Islet of Langerhans (tissue), 1 donor: ENCODE results near the gene FAM120B.

Experiments used
- FAIRE-seq: peaks from one replicate; lab custom pipeline; 2011; peaks lifted over from hg19 to GRCh38; lab: Jason Lieb, UNC

Gene FAM120B

DNA sequence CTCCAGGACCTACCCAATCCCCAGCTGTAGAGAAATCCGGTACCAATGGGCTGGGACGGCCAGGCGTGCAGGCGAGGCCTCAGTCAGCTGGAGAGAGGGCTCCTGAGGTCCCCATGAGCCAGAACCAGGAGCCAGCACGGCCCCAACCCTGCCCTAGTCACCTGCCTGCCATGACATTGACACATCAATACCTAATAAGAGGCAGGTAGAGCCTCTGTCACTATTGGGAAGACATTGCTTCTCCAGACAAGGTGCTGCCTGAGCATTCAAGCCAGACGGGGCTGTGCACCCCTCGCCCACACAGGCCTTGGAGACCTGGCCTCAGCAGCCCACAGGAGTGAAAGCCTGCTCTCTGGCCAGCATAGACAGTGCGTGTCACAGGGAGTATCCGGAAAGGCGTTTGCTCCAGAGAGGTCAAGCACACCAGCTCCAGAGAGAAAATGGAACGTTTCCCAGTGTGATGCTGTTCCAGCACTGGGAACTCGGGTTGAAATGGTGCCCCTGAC lies 19.1 kb upstream of the FAM120B start:
- no peak for FAIRE-seq

DNA sequence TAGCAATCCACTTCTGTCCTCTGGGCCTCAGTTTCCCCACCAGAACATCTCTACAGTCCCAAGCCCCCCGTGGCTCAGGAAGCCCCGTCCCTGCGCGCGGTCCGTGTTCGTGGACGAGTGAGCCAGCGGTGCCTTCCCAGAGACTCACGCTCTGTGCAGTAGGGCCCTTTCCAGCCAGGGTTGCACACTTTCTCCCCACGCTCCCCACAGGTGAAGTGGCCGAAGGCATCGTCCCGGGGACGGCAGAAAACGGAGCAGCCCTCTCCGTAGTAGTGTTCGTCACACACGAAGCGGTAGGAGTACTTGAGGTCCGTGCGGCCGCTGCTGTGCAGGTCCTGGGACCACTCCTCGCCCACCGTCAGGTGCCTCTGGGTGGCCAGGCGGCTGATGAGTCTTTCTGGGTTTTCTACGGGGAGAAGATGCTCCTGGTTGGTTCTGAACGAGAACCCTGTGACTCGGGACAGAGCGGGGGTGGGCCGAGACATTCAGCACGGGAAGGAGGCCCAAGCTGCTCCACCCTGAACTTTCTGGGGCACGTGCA lies 18.4 kb upstream of the FAM120B start:
- no peak for FAIRE-seq

DNA sequence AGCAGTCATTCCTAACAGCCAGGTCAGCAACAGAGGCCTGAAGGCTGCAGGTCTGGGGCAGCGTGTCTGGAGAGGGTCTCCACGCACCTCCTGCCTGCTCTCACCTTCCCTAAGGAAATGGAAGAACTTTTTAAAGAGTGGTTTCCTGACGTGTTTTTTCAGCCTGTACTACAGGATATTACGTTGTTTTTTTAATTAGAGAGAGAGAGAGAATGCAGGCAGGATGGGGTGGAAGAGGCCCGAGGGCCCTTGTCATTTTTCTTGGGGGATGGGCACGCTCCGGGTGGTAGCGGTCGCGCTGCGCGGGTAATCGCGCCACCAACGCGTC lies 17.7 kb upstream of the FAM120B start:
- no peak for FAIRE-seq

DNA sequence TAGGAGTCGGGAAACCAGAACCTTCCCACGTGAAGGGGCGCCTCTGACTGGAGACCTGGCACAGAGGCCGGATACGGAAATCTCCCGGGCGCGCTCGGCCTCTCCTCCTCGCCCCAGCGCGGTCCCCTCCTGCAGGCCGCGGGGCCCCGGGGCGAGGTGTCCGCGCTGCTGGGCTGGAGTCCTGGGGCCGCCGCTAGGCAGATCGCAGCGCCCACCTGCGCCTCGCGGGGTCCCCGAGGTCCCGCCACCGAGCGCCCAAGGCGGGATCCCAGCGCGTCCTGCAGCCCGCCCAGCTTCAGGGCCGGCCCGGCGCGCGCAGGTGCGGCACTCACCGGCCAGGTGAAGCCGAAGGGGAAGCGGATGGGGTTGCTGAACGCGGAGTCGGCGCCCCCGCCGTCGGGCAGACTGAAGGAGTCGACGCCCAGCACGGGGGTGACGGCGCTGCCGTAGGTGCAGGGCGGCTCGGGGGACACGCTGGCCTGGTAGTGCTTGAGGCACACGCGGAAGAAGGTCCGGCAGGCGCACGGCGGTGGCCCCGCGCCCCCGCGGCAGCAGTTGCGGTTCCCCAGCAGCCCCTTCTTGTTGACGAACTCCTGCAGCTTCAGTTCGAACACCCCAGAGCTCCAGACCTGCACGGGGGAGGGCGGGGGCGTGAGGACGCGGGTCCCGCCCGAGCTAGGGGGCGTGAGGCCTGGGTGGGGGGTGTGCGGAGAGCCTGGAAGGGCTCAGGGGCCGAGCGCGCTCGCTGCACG lies 17.2 kb upstream of the FAM120B start:
- no peak for FAIRE-seq

DNA sequence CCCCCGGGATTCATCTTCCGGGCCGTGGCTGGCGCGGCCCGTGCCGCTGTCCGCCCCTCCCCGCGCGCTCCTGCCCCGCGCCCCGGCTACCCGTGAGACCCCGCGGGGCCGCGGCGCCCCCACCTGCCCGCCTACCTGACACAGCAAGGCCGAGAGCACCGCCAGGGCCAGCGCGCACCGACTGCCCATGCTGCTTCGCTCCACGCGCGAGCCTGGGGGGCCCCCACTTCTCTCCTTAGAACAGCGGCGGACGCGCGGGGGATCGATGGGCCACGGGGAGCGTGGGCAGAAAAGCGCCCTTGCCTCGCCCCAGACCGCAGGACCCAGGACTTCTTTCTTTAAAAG lies 16.6 kb upstream of the FAM120B start:
- FAIRE-seq: no peak

DNA sequence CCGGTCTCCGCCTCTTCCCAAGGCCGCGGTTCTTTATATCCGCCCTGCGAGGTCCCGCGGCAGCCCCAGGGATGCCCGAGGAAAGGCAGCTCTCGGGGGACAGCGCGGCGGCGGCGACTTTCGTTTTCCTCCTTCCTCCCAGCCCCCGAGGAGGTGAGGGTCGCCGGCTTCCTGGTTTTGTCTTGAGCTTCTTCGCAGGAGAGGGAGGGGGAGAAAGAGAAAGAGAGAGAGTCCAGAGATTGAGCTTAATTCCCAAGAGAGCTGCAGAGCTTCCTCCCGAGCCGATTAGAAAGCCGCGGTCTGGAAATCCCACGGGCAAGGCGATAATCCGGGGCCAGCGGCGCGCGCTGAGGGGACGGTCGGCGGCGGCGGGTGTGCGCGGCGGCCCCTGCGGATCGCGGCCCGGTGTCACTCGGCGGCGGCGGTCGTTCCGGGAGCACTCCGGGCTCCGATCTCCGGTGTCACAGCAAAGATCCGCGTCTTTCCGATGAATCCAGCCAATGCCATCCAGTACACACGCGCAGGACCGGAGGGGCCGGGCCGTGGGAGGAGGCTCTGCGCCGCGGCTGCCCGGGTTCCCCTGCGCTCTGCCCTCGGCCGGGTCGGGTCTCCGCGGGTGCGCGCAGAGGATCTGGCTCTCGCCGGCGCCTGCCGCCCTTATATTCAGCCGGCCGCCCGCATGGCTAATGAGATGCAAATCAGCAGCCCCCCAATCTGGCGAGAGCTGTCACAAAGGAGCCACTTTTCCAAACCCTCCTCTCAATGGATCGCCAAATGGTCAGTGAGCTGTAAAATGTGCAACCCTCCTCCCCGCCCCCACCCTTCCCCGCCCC lies 16.0 kb upstream of the FAM120B start, which contains the start of gene DLL1:
Gene DLL1 (minus strand): TSS at position 783 of the 833 bp plus-strand sequence. CDS start 939 bp downstream, outside the sequence.
- no peak for FAIRE-seq

DNA sequence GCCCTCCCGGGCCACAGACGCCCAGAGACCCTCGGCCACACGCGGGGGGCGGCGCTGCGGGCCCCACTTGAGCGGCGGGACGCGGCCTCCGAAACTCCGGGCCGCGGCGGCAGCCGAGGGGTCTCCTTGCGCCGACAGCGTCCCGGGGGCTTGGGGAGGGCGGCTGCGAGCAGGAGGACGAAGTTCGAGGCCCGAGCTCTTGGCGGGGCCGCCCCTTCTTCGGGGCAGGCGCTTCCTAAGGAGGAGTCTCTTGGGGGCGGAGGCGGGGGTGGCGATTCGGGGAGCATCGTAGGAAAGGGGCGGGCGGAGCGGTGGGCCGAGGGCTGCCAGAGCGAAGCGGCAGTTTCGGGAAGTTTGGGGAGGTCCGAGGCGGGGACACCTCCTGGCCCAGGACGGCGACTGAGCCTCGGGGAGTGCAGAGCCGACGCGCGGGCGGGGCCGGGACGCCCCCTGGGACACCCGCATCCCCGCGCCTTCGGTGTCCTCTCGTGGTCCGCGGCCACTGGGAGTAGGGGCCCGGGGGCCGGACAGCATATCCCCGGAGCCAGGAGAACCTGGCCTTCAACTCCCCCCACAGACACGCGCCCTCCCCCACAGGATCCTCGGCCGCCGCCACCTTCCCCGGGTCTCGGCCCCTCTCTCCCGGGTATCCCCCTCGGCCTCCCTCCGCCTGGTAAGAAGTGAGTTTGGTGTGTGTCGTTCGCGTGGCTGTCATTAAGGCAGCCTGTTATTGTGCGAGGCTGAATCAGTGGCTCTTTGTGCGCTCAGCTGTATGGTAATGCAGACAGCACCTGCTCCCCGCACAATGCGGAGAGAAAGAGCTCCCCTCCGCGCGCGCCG lies 15.1 kb upstream of the FAM120B start:
- FAIRE-seq: no peak

DNA sequence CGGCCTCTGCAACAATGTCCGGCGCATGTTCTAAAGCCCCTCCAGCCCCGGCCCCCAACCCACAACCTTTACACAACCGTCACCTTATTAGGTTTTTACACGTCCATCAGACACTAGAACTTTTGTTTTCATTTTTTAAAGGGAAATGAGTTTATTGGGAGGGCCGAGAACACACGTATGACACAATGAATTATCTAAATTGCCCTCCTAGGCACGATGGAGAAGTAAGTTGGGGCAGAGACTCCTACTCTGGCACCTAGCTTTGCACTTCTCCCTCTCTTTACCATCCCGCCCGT lies 14.5 kb upstream of the FAM120B start:
- FAIRE-seq: no peak

DNA sequence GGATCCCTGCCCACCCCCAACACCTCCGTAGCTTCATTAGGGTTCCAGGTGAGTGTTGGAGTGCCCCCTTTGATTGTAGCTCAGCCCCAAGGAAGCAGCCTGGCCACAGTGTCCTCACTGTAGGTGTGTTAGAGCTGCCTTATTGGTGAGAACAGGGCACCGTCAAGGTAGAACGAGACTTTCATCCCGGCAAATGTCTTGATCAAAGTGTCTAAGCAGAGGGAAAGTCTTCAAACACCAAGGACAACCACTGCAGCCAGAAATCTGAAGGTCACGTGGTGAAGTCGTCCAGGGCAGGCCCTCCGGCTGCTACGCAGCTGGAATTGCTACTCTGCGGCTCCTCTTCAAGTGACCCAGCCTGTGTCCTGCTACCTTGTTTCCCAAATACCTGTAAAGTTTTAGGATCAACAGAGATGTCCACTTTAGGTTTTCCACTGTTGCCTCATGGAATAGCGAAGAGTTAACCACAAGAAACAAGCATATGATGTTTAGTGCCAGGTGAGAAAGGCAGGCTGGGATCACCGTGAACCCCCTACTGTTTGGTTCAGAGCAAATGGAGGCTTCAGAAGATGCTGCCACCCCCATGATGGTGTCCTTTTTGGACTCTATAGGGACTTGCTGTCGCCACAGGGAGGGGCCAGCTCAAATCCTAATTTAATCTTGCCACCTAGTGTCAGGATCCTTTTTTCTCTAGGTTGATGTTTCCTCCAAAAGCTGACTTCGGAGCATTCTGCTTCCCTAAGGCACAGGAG lies 14.0 kb upstream of the FAM120B start:
- no peak for FAIRE-seq

DNA sequence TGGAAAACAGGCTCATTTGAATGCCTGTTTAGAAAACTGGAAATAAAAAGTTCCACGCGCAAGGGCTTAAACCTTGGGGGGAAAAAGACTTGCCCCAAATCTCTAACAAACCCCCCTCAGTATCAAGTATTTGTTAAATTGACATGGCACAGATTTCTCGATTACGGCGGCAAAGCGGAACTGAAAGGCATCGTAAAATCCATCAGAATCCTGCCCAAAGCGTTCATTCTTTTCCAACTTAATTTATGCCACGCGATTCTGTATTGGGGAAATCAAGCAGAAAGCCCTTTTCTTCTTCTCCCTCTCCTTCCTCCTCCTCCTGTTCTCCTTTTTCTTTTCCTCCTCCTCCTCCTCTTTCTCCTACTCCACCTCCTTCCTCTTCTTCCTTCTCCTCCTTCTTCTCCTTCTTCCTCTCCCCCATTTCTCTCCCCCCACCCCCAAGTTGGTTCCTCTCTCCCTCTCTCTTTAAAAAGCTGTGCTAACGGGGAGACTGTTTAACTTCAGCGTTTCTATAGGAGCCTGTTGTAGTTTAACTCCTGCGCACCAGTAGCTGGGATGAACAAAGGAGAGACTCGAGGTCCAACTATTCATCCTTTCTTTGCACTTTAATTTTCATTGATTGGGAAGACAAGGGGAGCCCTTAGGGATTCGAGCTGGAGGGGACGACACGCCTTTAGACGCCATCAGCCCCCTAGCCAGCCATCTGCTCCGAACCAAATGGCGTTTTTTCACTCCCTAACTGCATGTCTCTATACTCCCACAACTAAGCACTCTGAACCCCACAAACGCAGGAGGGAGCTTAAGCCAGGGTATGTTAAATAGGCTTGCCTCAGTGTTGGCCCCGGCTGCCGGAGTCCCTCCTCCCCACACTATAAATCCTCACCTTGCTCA lies 13.0 kb upstream of the FAM120B start:
- FAIRE-seq: no peak

DNA sequence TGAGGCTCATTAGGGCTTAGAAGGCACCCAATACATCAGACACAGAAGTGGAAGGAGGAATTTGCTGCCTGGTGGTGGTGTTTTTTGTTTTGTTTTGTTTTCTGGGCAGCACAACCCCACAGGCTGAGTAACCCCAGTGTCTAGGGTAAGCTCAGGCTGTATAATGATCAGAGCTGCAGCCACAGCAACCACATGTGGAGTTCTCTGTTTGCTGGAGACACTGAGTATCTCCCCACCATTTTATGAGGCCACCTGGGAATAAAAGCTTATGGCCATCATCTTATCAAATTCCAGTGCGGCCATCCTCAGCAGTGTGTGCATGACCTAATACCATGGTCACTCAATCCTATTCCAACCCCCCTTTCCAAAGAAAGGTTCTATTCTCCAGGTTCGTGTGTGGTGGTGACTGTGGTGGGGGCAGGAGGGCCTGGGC lies 12.2 kb upstream of the FAM120B start:
- FAIRE-seq: no peak

DNA sequence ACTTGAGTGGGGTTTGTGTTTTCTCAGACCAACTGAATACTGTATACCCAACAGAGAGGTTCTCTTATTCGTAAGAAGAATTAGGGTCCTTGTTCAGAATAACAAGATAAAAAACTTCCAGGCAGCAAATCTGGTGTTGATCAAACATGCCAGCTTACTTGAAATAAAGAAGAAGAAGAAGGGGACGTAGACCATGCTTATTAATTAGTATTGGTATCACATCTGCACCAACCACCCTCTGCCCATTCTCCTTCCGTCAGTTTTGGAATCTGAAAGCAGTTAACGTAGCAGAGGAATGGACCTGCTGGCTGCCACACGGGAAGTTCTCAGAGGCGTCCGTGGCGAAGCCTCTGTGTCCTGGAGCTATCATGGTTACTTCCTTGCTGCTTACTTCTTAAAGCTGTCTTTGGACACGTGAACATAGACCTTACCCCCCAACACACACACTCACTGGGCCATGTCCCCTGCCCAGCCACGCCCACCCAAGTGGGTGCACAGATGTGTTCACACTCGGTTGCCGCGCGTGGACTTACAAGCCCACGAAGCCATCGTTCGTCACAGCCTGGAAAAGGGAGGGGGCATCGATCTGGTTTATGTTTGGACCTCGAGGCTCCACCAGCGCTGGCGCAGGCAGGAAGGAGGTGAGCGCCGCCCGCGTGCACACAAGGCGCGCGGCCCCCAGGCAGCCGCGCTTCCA lies 11.6 kb upstream of the FAM120B start:
- FAIRE-seq: no peak

DNA sequence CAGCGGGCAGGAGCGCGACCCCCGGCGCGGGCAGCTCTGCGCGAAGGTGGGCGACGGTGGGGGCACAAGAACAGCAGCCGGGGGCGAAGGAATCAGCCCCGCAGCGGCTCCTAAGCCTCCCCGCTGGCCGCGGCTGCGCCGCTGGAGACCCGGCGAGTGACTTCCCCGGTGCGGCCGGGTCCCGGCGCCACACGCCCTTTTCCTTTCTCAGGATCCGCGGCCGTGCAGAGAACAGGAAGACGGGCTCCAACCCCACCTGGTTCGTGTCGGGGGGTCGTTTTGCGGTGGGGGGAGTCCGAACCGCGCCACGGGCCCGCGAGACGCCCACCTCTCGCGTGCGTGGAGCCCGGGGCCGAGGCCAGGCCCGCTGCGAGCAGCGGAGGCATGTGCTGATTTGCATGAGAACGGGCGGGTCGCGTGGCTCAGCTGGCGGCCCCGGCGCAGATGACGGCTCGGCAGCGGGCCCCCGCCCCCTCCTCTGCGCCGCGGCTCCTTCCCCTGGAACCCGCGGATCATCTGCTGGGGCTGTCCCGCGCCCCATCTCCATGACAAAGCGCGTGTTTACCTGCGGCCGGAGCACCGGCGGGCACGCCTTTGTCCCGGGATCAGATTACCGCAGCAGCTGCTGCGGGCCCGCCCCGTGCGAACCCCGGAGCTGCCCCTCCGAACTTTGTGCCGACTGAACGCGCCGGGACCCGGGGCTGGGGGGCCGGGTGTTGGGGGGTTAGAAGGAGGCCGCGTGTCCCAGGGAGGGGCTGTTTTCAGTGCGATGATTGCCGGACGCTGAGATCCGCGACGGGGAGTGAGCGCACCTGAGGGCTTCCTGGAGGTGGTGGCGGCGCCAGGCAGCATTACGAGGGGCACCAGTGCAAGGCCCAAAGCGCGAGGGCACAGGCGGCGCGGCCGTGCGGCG lies 10.8 kb upstream of the FAM120B start:
- no peak for FAIRE-seq

DNA sequence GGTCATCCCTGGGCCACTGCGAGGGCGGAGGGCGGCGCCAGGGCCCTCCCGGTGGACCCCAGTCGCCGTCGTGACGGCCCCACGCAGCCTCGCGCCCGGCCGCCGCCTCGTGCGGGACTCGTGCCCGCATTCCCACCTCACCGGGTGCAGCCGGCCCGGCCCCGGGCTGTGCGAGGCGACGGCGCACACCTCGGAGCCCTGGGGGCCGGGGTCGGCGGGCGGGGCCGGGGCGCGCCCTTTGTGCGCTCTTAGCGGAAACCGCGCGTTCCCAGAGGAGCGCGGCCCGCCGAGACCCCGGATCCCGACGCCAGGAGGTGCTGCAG lies 10.2 kb upstream of the FAM120B start:
- FAIRE-seq: no peak

DNA sequence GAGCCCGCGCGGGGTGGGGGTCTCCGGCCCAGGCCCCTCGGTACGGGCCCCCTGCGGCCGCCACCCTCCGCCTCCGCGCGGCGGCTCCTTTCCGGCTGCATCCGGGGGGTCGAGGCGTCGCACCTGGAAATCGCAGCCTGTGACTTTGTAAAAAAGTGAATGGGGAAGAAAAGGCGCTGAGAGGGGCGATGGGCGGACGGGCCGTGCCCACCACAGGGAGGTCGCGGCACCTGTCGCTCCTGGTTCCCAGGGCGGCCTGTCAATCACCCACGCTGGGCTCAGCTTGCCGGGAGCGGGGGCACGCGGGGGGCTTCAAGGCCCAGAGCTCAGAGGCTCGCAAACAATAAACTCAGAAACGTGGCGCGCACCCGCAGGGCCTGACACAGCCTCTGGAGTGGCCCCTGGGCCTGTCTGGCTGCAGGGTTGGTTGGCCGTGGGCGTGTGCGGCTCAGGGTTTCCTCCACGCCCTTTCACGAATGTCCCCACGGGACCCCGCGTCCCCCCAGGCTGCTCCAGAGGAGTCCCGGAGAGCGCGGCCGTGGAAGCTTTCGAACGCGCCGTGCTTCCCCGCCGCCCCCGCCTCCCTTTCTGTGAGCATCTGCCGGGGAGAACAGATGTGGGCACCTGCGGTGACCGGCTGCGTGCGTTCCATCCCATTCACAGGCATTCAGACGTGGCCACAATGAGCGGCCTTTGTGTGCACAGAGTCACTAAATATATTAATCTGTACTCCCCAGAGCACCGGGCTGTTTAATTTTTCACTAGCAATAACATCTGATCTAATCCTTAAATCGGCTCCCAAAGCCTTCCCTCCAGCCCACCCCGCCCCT lies 9.6 kb upstream of the FAM120B start:
- FAIRE-seq: no peak

DNA sequence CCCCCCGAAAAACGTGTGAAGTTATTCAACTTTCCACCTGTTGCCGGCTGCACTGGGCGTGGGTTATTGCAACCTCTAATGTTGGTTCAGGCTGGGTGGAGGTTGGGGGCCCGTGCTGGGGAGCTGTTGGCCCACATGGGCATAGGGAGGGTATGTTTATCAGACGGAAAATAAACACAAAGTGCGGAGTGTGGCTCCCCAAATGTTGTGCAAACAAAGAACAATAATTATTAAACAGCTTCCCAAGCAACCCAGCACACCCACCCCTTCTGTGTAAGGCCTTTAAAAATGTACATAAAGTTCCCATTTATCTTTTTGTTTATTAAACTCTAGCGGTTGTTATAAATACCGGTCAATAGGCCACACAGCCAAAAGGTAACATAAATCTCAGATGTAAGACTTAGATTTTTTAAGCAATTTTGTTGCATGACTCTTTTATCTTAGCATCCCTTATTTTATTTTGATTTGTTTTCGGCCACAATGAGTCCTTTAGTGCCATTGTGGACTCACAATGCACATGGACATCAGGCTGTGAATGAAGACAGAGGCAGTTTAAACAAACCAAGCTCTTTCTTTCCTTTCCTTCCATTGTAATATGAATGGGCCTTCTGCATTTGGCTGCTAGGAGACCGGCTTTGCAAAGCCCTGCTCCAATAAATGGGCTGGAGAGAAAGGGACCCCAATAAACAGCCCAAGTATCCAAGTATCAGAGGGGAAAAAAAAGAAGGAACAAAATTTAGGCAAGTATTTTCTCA lies 8.8 kb upstream of the FAM120B start:
- FAIRE-seq: no peak

DNA sequence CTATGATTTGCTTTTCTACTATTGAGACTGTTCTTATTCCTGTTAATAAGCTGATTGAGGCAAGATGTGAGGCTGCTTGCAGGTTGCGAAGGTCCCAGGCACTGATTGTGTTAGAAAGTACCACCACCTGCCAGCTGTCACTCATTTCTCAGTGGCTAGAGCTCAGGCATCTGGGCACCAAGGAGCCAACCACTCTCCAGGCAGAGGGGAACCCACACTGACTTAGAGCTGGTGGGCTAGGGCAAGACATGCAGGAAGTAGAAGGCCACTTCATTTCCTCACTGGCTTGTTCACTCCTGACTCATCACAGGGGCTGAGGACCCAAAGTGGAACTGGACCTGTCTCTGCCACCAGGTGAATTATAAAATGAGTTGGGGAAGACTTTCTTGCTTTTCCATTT lies 7.9 kb upstream of the FAM120B start:
- no peak for FAIRE-seq

DNA sequence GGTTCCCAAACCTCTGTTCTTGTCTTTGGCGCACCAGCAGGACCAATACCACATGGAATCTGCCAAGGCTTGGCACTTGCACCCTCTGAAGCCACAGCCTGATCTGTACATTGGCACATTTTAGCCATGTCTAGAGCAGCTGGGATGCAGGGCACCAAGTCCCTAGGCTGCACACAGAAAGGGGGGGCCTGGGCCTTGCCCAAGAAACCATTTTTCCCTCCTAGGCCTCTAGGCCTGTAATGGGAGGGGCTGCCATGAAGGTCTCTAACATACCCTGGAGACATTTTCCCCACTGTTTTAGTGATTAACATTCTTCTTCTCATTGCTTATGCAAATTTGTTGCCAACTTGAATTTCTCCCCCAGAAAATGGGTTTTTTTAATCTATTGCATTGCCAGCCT lies 5.4 kb upstream of the FAM120B start:
- FAIRE-seq: no peak
